IMR-90 (cell line): ENCODE results near the gene CYP4F8. TPM values are rescaled to one million over a fixed set of nuclear protein-coding genes. Genes with fewer than 3 reads are reported as not detected.

ENCODE experiments used
- ATAC-seq: fragments of 200-7000 bp; cut with Tn5 transposase; 2 replicates; pipeline ENCODE4 v1.9.1; 2020; ENCODE audit warnings: low read depth, mild to moderate bottlenecking, moderate library complexity
- BruUV-seq: library from RNA; stranded (reverse); fragments of 400-500 nt; replicated peaks from 2 replicates; lab custom pipeline; 2021; lab: Mats Ljungman, UMichigan
- CTCF ChIA-PET: fragments of 300-600 bp; formaldehyde crosslinking; extraction: SDS; loops from one replicate; lab custom pipeline; 2021; ENCODE audit warnings: antibody characterized with exemption; lab: Yijun Ruan, JAX
- POLR2A ChIA-PET: fragments of 300-600 bp; sonication (Branson Sonifier 250); formaldehyde crosslinking; loops from one replicate; lab custom pipeline; 2022; ENCODE audit warnings: antibody characterized with exemption; ENCODE audit not compliant: unreplicated experiment; lab: Charles Lee
- DNase-seq: peaks from one replicate; pipeline ENCODE4 v3.0.0; 2013
- H2AFZ ChIP-seq: replicated peaks from 2 replicates; pipeline ENCODE3; 2013; ENCODE audit warnings: low read length, mild to moderate bottlenecking; ENCODE audit not compliant: poor library complexity
- H2AK5ac ChIP-seq: 2 replicates; pipeline ENCODE4 v1.6.1; 2013; ENCODE audit warnings: low read depth, low read length, inconsistent platforms
- H2AK9ac ChIP-seq: replicated peaks from 2 replicates; pipeline ENCODE3; 2013; ENCODE audit warnings: mild to moderate bottlenecking, low read depth, low read length, moderate library complexity; ENCODE audit not compliant: poor library complexity
- H2BK120ac ChIP-seq: 2 replicates; pipeline ENCODE4 v1.6.1; 2013; ENCODE audit warnings: low read depth, low read length, inconsistent platforms
- H2BK15ac ChIP-seq: 3 replicates; pipeline ENCODE4 v1.6.1; 2013; ENCODE audit warnings: low read depth, low read length, inconsistent platforms
- H2BK20ac ChIP-seq: 2 replicates; pipeline ENCODE4 v1.6.1; 2013; ENCODE audit warnings: low read depth, mild to moderate bottlenecking, inconsistent platforms, low read length, moderate library complexity
- H2BK5ac ChIP-seq: 2 replicates; pipeline ENCODE4 v1.6.1; 2013; ENCODE audit warnings: mild to moderate bottlenecking, low read depth, low read length, inconsistent platforms; ENCODE audit not compliant: poor library complexity, severe bottlenecking
- H3K14ac ChIP-seq: replicated peaks from 2 replicates; pipeline ENCODE4 v1.6.1; 2013; ENCODE audit warnings: low read depth, low read length, inconsistent platforms
- H3K18ac ChIP-seq: 2 replicates; pipeline ENCODE4 v1.6.1; 2013; ENCODE audit warnings: low read depth, low read length, control low read depth
- H3K23ac ChIP-seq: 2 replicates; pipeline ENCODE4 v1.6.1; 2013; ENCODE audit warnings: low read depth, low read length, inconsistent platforms
- H3K27ac ChIP-seq: 2 replicates; pipeline ENCODE4 v1.5.1; 2013; ENCODE audit warnings: mild to moderate bottlenecking, control low read depth, low read length; ENCODE audit not compliant: insufficient read depth
- H3K27me3 ChIP-seq: 2 replicates; pipeline ENCODE4 v1.6.1; 2013; ENCODE audit warnings: low read length; ENCODE audit not compliant: control insufficient read depth, insufficient read depth
- H3K36me3 ChIP-seq: 2 replicates; pipeline ENCODE4 v1.6.1; 2013; ENCODE audit warnings: low read length, mixed read lengths; ENCODE audit not compliant: control insufficient read depth, insufficient read depth
- H3K4ac ChIP-seq: 2 replicates; pipeline ENCODE4 v1.6.1; 2013; ENCODE audit warnings: low read depth, low read length, inconsistent platforms
- H3K4me1 ChIP-seq: 2 replicates; pipeline ENCODE4 v1.6.1; 2013; ENCODE audit warnings: low read length, mixed read lengths; ENCODE audit not compliant: control insufficient read depth, insufficient read depth
- H3K4me2 ChIP-seq: 2 replicates; pipeline ENCODE4 v1.6.1; 2013; ENCODE audit warnings: low read depth, mild to moderate bottlenecking, control low read depth, low read length, moderate library complexity
- H3K4me3 ChIP-seq: 2 replicates; pipeline ENCODE4 v1.5.1; 2013; ENCODE audit warnings: low read depth, mild to moderate bottlenecking, control low read depth, low read length, moderate library complexity; ENCODE audit not compliant: insufficient read depth
- H3K56ac ChIP-seq: 2 replicates; pipeline ENCODE4 v1.6.1; 2013; ENCODE audit warnings: low read length, inconsistent platforms; ENCODE audit not compliant: insufficient read depth; ENCODE audit errors: extremely low read depth
- H3K79me1 ChIP-seq, 2 experiments: 2 replicates each; pipeline ENCODE4 v1.6.1; 2013; ENCODE audit warnings: low read length in 2 of 2, inconsistent platforms in 1 of 2, low read depth in 1 of 2
- H3K9ac ChIP-seq: 2 replicates; pipeline ENCODE4 v1.6.1; 2013; ENCODE audit warnings: low read depth, low read length, control low read depth
- H3K9me1 ChIP-seq: 2 replicates; pipeline ENCODE4 v1.6.1; 2013; ENCODE audit warnings: low read length, inconsistent platforms; ENCODE audit not compliant: insufficient read depth
- H3K9me3 ChIP-seq: 2 replicates; pipeline ENCODE4 v1.6.1; 2013; ENCODE audit warnings: low read length; ENCODE audit not compliant: control insufficient read depth, insufficient read depth
- H4K20me1 ChIP-seq: 2 replicates; pipeline ENCODE4 v1.6.1; 2013; ENCODE audit warnings: low read length, inconsistent platforms; ENCODE audit not compliant: insufficient read depth
- H4K5ac ChIP-seq: 2 replicates; pipeline ENCODE4 v1.6.1; 2013; ENCODE audit warnings: mild to moderate bottlenecking, low read depth, low read length, control low read depth
- H4K8ac ChIP-seq, 2 experiments: 2 replicates each; pipeline ENCODE4 v1.6.1; 2013; ENCODE audit warnings: low read depth in 2 of 2, low read length in 2 of 2, control low read depth in 1 of 2, inconsistent platforms in 1 of 2
- H4K91ac ChIP-seq: 2 replicates; pipeline ENCODE4 v1.6.1; 2013; ENCODE audit warnings: low read depth, low read length, inconsistent platforms; ENCODE audit not compliant: insufficient read depth
- USF2 ChIP-seq: fragments of 150-350 bp; IDR thresholded peaks from 2 replicates; pipeline ENCODE4 v1.6.1; 2017; ENCODE audit warnings: mild to moderate bottlenecking, antibody characterized with exemption, low read length, low read depth
- dilution Hi-C: fragments of 300-500 bp; cut with HindIII; formaldehyde crosslinking; loops from one replicate; pipeline ENCODE4 v1.14.3; 2018; ENCODE audit warnings: low sequenced_read_pairs; ENCODE audit not compliant: unreplicated experiment
- in situ Hi-C: fragments of 300-500 bp; cut with MboI; formaldehyde crosslinking; loops from 3 replicates; pipeline ENCODE4 v1.14.3; 2019; ENCODE audit warnings: low sequenced_read_pairs, inconsistent platforms, mixed read lengths
- intact Hi-C: fragments of 100-400 bp; cut with micrococcal nuclease; formaldehyde crosslinking; loops from 2 replicates; pipeline ENCODE4 v1.10.0; 2022
- polyA plus RNA-seq, 3 experiments: library from polyadenylated mRNA; depleted of rRNA; stranded (reverse); fragments of >200 nt; gene quantifications; 2 replicates each; pipeline ENCODE4 v1.2.3, GENCODE V29; 2012; ENCODE audit warnings: low replicate concordance in 1 of 3
- total RNA-seq: library from RNA; depleted of rRNA; stranded (reverse); fragments of >200 nt; gene quantifications from 2 replicates; pipeline ENCODE4 v1.2.3, GENCODE V29; 2012

Gene CYP4F8
- total and polyA plus RNA-seq, 2 of the 4 experiments (the other 2 are of a cell fraction), result not detected

GRCh38 chr19:15639596-15639995 lies 24.6 kb downstream of the CYP4F8 start:
- in situ Hi-C loops, result loop anchor here (25.0 kb wide), 2 partner anchors 548 to 773 kb away; partner anchors contain the start of genes AP1M1 and FAM32A
- CTCF ChIA-PET, result no interaction called here

More at GRCh38 chr19:15639596-15639995, 24.6 kb downstream of the CYP4F8 start:
- Histone ChIP-seq H4K91ac (no peak overlapping the region), H3K4ac (no peak overlapping the region), H2AFZ (no peak overlapping the region), H4K5ac (no peak overlapping the region), H2BK5ac (no peak overlapping the region), H4K20me1 (no peaks in the 10 kb centered on the region), H3K4me3 (no peak overlapping the region), H2AK9ac (no peak overlapping the region), H3K14ac (no peak overlapping the region), H3K4me1 (no peaks in the 10 kb centered on the region), H4K8ac (no peak overlapping the region), H3K9me1 (no peaks in the 10 kb centered on the region), H3K4me2 (no peak overlapping the region), H3K9ac (no peak overlapping the region), H3K18ac (no peak overlapping the region), H3K27ac (no peak overlapping the region), H3K79me1 (no peaks in the 10 kb centered on the region), H3K27me3 (no peaks in the 10 kb centered on the region), H2AK5ac (no peak overlapping the region), H3K36me3 (no peaks in the 10 kb centered on the region), H3K9me3 (peaks cover 26% of the 10 kb centered on the region), H2BK20ac (no peak overlapping the region), H2BK120ac (no peak overlapping the region), H2BK15ac (no peak overlapping the region), H3K56ac (no peak overlapping the region), H3K23ac (no peak overlapping the region)
- intact Hi-C loops (no loop called here), dilution Hi-C loops (no loop called here)
- no TSS peak for BruUV-seq
- no peak for TF ChIP-seq USF2
- DNase-seq (no peak), ATAC-seq (no peak)
- POLR2A ChIA-PET, result no interaction called here
